CD4-positive, alpha-beta T cell treated with Interleukin-21 for 1 hour (primary cell): Measurements from ENCODE around the gene DOK1.
A peak's percentile ranks its signal among the peaks of the same experiment; 100 is the strongest.

Experiments
- DNase-seq: peaks from one replicate; pipeline ENCODE4 v3.0.0-alpha.2; 2020

DOK1 gene

DNA sequence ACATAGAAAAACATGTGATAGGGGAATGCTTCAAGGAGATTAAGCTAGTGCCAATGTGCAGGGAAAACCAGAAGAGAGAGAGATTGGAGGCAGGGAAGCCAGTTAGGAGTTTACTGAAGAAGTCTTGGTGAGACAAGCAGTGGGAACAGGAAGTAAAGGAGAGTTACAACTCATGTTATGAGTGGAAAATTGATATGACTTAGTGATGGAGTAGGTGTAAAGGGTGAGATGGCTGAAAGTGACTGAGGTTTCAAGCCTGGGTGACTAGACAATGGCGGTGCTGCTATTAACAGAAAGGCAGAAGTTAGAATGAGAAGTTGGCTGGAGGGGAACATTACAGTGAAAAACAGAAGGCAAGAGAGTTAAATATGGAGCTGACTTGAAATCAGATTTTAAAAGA lies 16.5 kb downstream of the DOK1 start:
- DNase-seq, result no peak

GRCh38 chr2:74572178-74572925 lies 17.8 kb downstream of the DOK1 start:
- no peak for DNase-seq

DNA sequence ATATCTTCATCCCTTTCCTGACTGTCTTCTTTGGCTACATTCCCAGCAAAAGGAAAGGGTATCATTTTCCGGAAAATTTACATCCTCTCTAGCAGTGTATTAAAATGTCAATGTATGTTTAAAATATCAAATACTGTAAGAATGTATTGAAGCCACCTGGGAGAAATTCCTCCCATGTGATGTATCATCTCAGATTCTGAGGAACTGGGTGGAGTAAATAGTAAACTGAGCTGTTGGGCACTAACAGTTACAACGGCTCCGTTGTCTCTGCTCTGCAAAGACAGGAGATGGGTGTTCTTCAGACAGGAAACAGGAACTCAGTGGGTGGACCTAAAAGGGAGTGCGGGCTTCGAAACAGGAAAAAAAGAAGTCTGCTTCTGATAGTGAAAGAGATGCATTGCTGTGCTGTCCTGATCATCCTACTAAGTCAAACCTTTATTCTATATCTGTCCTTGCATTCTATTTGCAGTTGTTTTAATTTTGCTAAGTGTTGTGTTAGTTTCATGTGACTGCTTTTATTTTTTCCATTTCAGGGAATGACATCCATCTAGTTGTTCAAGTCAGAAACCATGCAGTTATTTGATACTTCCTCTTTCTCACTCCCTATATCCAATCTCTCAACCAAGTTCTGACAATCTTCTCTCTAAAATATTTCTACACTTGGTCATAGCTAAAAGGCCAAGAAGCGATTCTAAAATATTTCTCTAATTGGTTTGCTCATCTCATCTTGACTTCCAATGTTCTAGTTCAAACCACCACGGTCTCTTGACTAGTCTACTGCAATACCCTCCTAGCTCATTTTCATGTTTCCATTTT lies 19.4 kb downstream of the DOK1 start:
- DNase-seq, result peak; percentile 42

DNA sequence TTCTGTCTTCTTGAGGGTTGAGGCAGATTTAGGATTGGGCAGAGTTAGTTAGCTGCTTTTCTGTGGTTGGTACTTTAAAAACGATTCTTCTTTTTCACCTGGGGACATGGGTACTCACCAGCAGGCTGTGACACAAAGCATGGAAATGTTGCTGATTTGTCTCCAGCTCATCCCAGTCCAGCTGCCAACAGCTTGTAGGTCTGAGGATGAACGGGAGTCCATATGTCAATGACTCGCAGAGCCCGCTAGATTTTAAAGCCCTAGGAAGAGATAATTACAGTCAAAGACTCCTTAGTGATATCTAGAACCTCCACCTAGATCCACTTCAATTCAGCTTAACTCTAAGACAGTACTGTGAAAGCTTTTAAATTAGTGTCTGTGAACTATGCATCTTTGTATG lies 20.8 kb downstream of the DOK1 start:
- DNase-seq, result no peak

DNA sequence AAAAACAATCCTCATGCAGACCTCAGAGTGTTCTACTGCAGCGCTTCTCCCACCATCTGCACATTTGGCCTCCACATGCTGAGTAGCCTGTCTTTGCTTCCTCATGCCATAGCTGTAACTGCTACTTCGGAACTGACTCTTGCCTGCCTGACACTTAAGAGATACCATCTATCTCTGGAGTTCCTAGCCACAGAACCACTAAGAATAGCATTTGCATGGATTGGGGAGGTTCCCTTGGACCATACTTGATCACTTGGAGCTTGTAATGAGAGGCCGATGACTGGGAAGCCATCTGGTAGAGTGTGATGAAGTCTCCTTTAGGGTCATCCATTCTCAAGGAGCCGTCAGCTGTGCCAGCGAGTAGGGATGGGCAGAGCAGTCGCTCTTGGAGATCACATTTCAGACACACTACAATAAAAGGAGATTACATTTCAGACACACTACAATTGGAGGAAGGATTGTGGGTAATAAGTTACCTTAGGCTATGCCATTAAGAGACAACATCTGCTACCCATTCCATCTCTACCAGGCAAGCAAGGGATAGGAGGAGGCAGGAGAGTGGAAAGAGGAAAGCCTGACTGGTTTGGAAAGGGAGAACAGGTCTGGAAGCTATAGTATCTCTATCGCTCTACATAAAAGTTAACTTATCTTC lies 21.8 kb downstream of the DOK1 start:
- DNase-seq, result no peak

GRCh38 chr2:74576863-74577229 lies 22.3 kb downstream of the DOK1 start:
- no peak for DNase-seq

DNA sequence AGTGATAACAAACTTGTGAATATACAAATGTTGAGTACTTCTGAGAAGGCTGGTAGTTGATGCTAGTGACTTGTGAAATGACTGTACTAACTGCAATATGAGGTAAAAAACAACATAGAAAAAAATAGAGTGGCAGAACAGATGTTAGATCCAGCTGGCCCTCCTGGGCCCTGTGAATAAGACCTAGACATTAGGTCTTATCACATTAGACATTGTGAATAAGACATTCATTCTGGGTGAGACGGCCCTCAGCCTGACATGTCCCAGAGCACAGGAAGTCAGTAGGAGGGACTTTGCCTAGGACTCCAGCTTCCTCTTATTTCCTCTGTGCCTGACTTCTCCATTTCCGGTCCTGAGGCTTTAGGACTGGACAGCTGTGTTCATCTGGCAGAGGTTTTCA lies 22.9 kb downstream of the DOK1 start:
- no peak for DNase-seq

DNA sequence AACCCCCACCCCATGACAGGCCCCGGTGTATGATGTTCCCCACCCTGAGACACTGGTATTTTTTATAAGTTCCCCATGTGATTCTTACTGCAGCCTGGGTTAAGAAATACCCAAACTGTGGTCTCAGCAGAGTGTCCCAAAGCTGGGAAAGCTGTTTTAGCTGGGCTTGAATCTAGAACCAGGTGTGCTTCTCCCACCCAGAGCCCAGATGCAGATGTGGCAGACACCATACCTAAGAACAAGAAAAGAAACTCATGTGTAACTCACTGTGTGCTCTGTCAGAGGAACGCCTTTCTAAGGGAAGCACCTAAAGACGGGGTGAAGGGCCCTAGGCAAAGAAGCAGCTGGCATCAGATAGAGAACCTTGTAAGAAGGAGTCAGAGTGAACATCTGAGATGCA lies 23.9 kb downstream of the DOK1 start:
- no peak for DNase-seq

DNA sequence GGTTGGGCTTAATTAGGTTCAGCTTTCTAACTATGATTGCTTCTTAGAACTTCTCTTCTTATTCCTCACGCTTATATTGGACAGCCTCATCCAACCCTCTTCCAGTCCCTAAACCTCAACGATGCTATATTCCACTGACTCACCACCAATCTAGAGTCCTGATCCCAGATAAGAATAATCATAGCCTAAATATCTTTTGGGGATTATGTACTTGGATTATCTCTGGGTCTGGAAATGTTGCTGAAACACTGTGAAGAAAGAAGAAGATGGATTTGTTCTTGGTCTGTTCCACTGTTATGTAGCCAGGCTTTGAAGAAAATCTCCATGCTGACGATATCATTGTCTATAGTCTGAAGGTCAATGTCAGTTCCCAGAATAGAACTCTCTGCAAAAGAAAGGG lies 26.9 kb downstream of the DOK1 start:
- DNase-seq, result no peak

DNA sequence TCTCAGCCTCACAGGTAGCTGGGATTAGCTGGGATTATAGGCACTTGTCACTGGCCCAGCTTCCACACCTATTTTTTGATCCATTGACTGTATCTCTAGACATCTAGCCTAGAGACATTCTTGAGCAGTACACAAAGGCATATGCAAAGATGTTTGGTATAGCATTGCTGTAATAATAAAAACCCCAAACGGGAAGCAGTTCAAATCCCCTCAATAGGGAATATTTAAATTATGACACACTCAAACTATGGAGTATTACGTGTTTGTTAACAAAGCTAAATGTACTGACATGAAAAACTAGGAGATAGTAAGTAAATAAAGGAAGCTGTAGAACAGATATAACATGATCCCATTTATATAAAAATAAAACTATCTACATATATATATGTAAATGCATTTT lies 27.7 kb downstream of the DOK1 start:
- DNase-seq, result no peak

- no peak for DNase-seq
Observed at GRCh38 chr2:74583504-74583903, 29.0 kb downstream of the DOK1 start.

DNA sequence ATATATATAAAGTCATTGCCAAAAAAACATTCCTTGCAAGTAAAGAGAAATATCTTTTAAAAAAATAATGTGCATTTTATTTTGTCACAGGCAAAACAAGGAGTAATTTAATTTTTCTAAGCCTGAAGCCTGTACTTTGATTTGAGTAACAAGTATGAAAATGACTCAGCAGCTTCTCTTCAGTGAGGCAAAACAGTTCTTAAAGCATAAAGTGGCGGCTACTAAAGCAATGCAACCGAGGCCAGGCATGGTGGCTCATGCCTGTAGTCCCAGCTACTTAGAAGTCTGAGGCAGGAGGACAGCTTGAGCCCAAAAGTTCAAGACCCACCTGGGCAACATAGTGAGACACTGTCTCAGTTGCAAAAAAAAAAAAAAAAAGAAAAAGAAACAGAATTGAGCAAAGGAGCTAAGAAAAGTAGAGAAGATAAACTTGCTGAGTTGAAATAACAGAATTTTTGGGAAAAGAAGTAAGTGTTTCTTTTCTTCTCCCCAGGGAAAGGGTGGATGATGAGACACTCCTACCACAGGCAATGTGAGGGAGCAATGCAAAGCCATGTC lies 29.6 kb downstream of the DOK1 start:
- DNase-seq, result no peak

GRCh38 chr2:74585406-74586185 lies 31.1 kb downstream of the DOK1 start:
- DNase-seq, result no peak

DNA sequence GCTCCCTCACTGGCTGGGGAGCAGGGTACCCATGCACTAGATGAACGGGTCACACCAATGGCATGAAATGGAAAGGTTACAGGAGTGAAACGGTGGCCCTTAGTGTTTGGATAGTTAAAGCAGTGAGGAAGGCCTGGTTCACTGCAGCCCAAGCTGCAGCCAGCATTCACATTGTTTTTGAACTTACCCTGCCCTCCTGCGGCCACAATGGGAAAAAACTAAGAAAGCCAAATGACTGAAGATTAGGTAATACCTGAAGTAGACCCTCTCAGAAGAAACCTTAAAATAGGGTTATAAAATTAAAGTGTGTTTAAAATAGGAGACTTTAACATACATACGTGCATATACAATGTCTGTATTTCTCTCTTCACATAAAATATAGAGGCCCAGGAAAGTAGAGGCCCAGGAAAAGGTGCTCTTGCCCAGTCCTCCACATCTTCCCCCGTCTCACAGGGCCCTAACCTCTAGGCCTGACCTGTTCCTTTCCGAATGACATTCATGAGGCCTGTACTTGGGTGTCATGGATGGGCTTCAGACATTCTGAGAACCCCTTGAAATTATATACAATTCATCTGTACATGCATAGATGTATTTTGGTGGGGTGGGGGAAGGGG lies 33.3 kb downstream of the DOK1 start:
- peak; percentile 77 for DNase-seq

GRCh38 chr2:74588664-74589063 lies 34.1 kb downstream of the DOK1 start:
- no peak for DNase-seq

DNA sequence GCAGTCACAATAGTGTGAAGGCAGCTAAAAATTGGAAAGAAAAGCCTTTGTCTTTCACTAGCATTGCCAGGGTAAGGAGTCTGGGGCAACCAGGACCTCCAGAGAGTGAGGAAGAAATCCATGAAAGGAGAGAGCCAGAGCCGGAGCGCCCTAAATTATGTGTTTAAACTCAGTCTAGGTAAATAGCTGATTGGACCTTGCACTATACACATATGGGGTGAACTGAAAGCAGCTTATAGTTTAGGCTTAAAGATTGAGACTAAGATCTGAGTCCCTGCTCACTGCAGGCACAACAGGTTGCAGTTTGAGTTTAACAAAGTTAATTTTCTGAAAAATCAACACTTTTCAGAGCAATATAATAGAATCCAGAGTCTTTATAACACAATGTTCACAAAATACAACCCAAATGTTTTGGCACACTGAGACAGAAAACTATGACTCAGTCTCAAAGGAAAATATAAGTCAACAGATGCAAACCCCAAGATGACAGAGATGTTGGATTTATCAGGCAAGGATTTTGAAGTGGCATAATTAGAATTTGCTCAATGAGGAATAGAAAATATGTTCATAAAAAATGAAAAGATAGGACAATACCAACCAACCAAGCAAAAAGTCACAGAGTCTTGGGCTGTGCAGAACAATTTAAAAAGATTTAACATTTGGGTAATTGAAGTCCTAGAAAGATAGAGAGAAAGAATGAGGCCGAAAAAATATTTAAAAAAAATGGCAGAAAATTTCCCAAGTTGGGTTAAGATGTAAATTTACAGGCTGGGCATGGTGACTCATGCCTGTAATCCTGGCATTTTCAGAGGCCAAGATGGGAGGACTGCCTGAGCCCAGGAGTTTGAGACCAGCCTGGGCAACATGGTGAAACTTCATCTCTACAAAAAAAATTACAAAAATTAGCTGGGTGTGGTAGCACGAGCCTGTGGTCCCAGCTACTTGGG lies 39.6 kb downstream of the DOK1 start:
- no peak for DNase-seq

- no peak for DNase-seq
Observed at GRCh38 chr2:74596584-74596983, 42.1 kb downstream of the DOK1 start.

GRCh38 chr2:74597410-74597809 lies 42.9 kb downstream of the DOK1 start:
- no peak for DNase-seq

- DNase-seq, result no peak
Observed at GRCh38 chr2:74599676-74600075, 45.2 kb downstream of the DOK1 start.

DNA sequence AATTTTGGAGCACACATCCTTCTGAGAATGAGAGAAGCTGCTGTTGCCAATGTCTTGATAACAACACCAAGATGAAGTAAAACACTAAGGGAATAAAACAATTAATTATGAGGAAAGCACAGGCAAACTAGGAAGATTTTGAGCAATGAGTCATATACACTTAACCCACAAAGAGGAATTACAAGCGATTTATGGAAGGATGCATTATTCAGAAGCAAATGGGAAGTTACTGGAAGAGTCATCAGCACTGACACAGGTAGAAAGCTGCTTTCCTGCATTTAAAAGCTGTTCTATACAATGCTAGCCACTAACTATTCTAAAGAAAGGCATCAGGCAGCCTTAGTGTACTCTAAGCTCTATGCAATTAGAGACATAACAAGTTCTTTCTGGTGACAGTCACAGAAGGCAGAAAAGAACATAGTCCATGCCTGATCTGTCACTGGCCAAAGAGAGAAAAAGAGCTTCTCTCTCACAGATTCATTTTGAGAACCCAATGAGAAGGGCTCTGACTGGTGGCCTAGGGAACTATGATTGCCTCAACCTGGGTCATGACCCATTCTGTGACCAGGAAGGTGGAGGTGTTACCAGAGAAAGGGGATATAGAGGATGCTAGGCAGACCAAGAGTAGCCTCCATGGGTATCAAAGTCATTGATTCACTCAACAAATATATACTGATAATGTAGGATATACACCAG lies 48.2 kb downstream of the DOK1 start:
- DNase-seq, result no peak
